Transverse colon (tissue), 4 donors: ENCODE measurements around the gene IGSF9B. TPM values are rescaled to one million over a fixed set of nuclear protein-coding genes. Genes with fewer than 3 reads are reported as not detected.

ENCODE experiments used
- DNase-seq: peaks from one replicate; pipeline ENCODE4 v3.0.0-alpha.2; 2019
- H3K27ac ChIP-seq, 4 donors: fragments of 200-600 bp; sonication (generic); 2 replicates each; pipeline ENCODE4 v1.5.1; 2016 to 2018; ENCODE audit warnings: inconsistent platforms in 4 of 4
- H3K27me3 ChIP-seq: fragments of 200-600 bp; sonication (generic); 2 replicates; pipeline ENCODE4 v1.5.1; 2017; ENCODE audit warnings: inconsistent platforms
- H3K36me3 ChIP-seq, 4 donors: fragments of 200-600 bp; sonication (generic); 2 replicates each; pipeline ENCODE4 v1.5.1; 2017 to 2019; ENCODE audit warnings: inconsistent platforms in 4 of 4
- H3K4me1 ChIP-seq, 4 donors: fragments of 200-600 bp; sonication (generic); 2 replicates each; pipeline ENCODE4 v1.5.1; 2017 to 2020; ENCODE audit warnings: inconsistent platforms in 4 of 4
- H3K4me3 ChIP-seq, 4 donors: fragments of 200-600 bp; sonication (generic); 1 replicate in 1 of 4; 2 replicates in 3 of 4; pipeline versions ENCODE4 v1.5.1 to v1.6.1; 2017 to 2019; ENCODE audit warnings: inconsistent platforms in 4 of 4
- H3K9me3 ChIP-seq, 2 donors: fragments of 200-600 bp; sonication (generic); 2 replicates each; pipeline ENCODE4 v1.5.1; 2017 to 2019; ENCODE audit warnings: inconsistent platforms in 2 of 2
- CTCF ChIP-seq, 5 experiments: fragments of 200-600 bp in 3 of 5; fragments of 450-650 bp in 2 of 5; sonication (generic) in 3 of 5; IDR thresholded peaks; 1 replicate in 2 of 5; 2 replicates in 3 of 5; pipeline ENCODE4 v1.5.1; 2016 to 2017; ENCODE audit warnings: antibody characterized with exemption in 5 of 5, inconsistent platforms in 3 of 5, mild to moderate bottlenecking in 2 of 5, moderate library complexity in 1 of 5
- EP300 ChIP-seq: sonication (generic); formaldehyde crosslinking; IDR thresholded peaks from one replicate; pipeline ENCODE4 v1.6.1; 2017; ENCODE audit warnings: antibody characterized with exemption, low read depth
- POLR2A ChIP-seq: fragments of 450-650 bp; IDR thresholded peaks from one replicate; pipeline ENCODE4 v1.6.1; 2016; ENCODE audit warnings: antibody characterized with exemption, mild to moderate bottlenecking, moderate library complexity
- POLR2AphosphoS5 ChIP-seq, 3 donors: sonication (generic); formaldehyde crosslinking; IDR thresholded peaks; one replicate each; pipeline ENCODE4 v1.6.1; 2016; ENCODE audit warnings: antibody characterized with exemption in 3 of 3
- WGBS, 2 donors: methylation state at CpG; one replicate each; pipeline ENCODE4 v1.1.5; 2018; ENCODE audit warnings: low coverage in 1 of 2; 5-methylcytosine and 5-hydroxymethylcytosine counted together
- in situ Hi-C, 4 donors: fragments of 200-750 bp; cut with MboI; loops; one replicate each; pipeline versions ENCODE4 v1.15.0 to v1.15.1; 2017; ENCODE audit warnings: low sequenced_read_pairs in 3 of 4, low pct_ligation_motif_present in 1 of 4, low pct_unique_long_range_greater_than_20kb in 1 of 4
- intact Hi-C: fragments of 100-400 bp; cut with DNase I; formaldehyde crosslinking; loops from one replicate; pipeline ENCODE4 v1.15.1; 2023; ENCODE audit warnings: low total_unique reads
- total RNA-seq, 4 donors: library from RNA; depleted of rRNA; stranded (reverse); fragments of >200 nt; gene quantifications; one replicate each; pipeline ENCODE4 v1.1.0, GENCODE V29; 2016

The IGSF9B gene
- total RNA-seq, 4 donors from 2014 or later: 2.6 to 15.3 (median 4.9) TPM

GRCh38 chr11:133925756-133926155, 31.0 kb downstream of the IGSF9B start:
- TF ChIP-seq EP300 (no peak), POLR2A (no peak), POLR2AphosphoS5 (IDR thresholded peaks at IDR 0.05) (no peak), CTCF (IDR thresholded peaks at IDR 0.05) (no peak)
- in situ Hi-C loops: loop anchor here in 3 of 4 donors (25.0 kb wide), 1 partner anchor 212 kb away; no protein-coding TSS in a partner anchor
- DNase-seq: no peak
- Histone ChIP-seq H3K27me3 (no peaks in the 10 kb centered on the region), H3K4me1 (peaks cover 8 to 13% (median 11%) of the 10 kb centered on the region in 4 donors), H3K9me3 (no peaks in the 10 kb centered on the region), H3K36me3 (no peaks in the 10 kb centered on the region), H3K4me3 (no peak overlapping the region), H3K27ac (no peak overlapping the region)
- WGBS, 2 donors: 73 to 89% methylated on average over 2 to 20 of the region's 20 CpGs
- intact Hi-C loops: no loop called here

- WGBS, 2 donors: 94% methylated on average over 11 of the region's 11 CpGs; no CpG with 5 or more reads in 1 of the 2 donors
- no peak overlapping the region for H3K27ac ChIP-seq
- intact Hi-C loops: no loop called here
- H3K4me1 ChIP-seq: peaks cover 8 to 13% (median 11%) of the 10 kb centered on the region in 4 donors
- TF ChIP-seq CTCF (IDR thresholded peaks at IDR 0.05): no peak
- no peak for TF ChIP-seq EP300
- no peak for TF ChIP-seq POLR2AphosphoS5 (IDR thresholded peaks at IDR 0.05)
- TF ChIP-seq POLR2A: no peak
- H3K9me3 ChIP-seq: no peaks in the 10 kb centered on the region
- no peak for DNase-seq
- no peak overlapping the region for H3K4me3 ChIP-seq
- no peaks in the 10 kb centered on the region for H3K27me3 ChIP-seq
- H3K36me3 ChIP-seq: no peaks in the 10 kb centered on the region
- in situ Hi-C loops: loop anchor here in 3 of 4 donors (25.0 kb wide), 1 partner anchor 213 kb away; no protein-coding TSS in a partner anchor
These were observed 32.1 kb downstream of the IGSF9B start for GRCh38 chr11:133924661-133925060.

GRCh38 chr11:133922078-133922870, 34.5 kb downstream of the IGSF9B start:
- Histone ChIP-seq H3K4me1 (peaks cover 0 to 4% (median 0%) of the 10 kb centered on the region in 4 donors), H3K27me3 (no peaks in the 10 kb centered on the region), H3K4me3 (no peak overlapping the region), H3K27ac (no peak overlapping the region), H3K9me3 (no peaks in the 10 kb centered on the region), H3K36me3 (no peaks in the 10 kb centered on the region)
- intact Hi-C loops: no loop called here
- in situ Hi-C loops: no loop called here
- TF ChIP-seq POLR2A: no peak
- no peak for TF ChIP-seq EP300
- no peak for TF ChIP-seq CTCF (IDR thresholded peaks at IDR 0.05)
- WGBS, 2 donors: 78 to 95% methylated on average over 3 to 23 of the region's 23 CpGs
- no peak for DNase-seq

- Histone ChIP-seq H3K4me3 (no peak overlapping the region), H3K36me3 (no peaks in the 10 kb centered on the region), H3K9me3 (no peaks in the 10 kb centered on the region), H3K4me1 (peaks cover 0 to 4% (median 0%) of the 10 kb centered on the region in 4 donors), H3K27ac (no peak overlapping the region), H3K27me3 (no peaks in the 10 kb centered on the region)
- WGBS, 2 donors: 92 to 100% methylated on average over 5 to 10 of the region's 10 CpGs
- no peak for TF ChIP-seq EP300
- no peak for TF ChIP-seq CTCF (IDR thresholded peaks at IDR 0.05)
- TF ChIP-seq POLR2A: no peak
- TF ChIP-seq POLR2AphosphoS5 (IDR thresholded peaks at IDR 0.05): no peak
- intact Hi-C loops: no loop called here
- DNase-seq: no peak
- in situ Hi-C loops: no loop called here
These were observed 35.3 kb downstream of the IGSF9B start for GRCh38 chr11:133921513-133921912.
